Stimulated activated CD4-positive, alpha-beta T cell treated with anti-CD3 and anti-CD28 coated beads, Interleukin-2, amount 100 ng/mL, for 4 hours (primary cell): ENCODE data around the gene NOL3.

ENCODE experiments used
- DNase-seq: peaks from one replicate; pipeline ENCODE4 v3.0.0-alpha.2; 2020; ENCODE audit warnings: low read depth

NOL3 gene

GRCh38 chr16:67170949-67171649, 761 bp downstream of the NOL3 start:
- DNase-seq = no peak

- DNase-seq = no peak
Observed at GRCh38 chr16:67173323-67173722, 3.0 kb downstream of the NOL3 start.

- no peak for DNase-seq
Observed at GRCh38 chr16:67173808-67174705, 3.7 kb downstream of the NOL3 start.

- DNase-seq = no peak
Observed at GRCh38 chr16:67174706-67175231, 4.4 kb downstream of the NOL3 start.

- no peak for DNase-seq
Observed at GRCh38 chr16:67176662-67177061, 6.3 kb downstream of the NOL3 start.

- no peak for DNase-seq
Observed at GRCh38 chr16:67177743-67178699, 7.7 kb downstream of the NOL3 start.

GRCh38 chr16:67179421-67180080, 9.2 kb downstream of the NOL3 start:
- no peak for DNase-seq

GRCh38 chr16:67180166-67180565, 9.8 kb downstream of the NOL3 start:
- DNase-seq = no peak

- DNase-seq = no peak
Observed at GRCh38 chr16:67181346-67181745, 11.0 kb downstream of the NOL3 start.

- DNase-seq = no peak
Observed at GRCh38 chr16:67182288-67182687, 11.9 kb downstream of the NOL3 start.

GRCh38 chr16:67183284-67183626, 12.9 kb downstream of the NOL3 start:
- DNase-seq = no peak

- DNase-seq = peak; percentile 92
Observed at GRCh38 chr16:67183627-67184452, 13.5 kb downstream of the NOL3 start, which contains the start of gene MATCAP1. Gene MATCAP1, minus strand, starts transcription at chr16:67183963. Its CDS starts 3,353 bp downstream, at chr16:67180610.

- no peak for DNase-seq
Observed at GRCh38 chr16:67184453-67184994, 14.2 kb downstream of the NOL3 start.

- peak; percentile 67 for DNase-seq
Observed at GRCh38 chr16:67184995-67185650, 14.8 kb downstream of the NOL3 start.

GRCh38 chr16:67185651-67186134, 15.4 kb downstream of the NOL3 start:
- no peak for DNase-seq

GRCh38 chr16:67186550-67186950, 16.2 kb downstream of the NOL3 start:
- DNase-seq = no peak

- no peak for DNase-seq
Observed at GRCh38 chr16:67187175-67187890, 17.0 kb downstream of the NOL3 start.

- no peak for DNase-seq
Observed at GRCh38 chr16:67188323-67188722, 18.0 kb downstream of the NOL3 start.

- no peak for DNase-seq
Observed at GRCh38 chr16:67188798-67189197, 18.5 kb downstream of the NOL3 start.
